DMS53 treated with DMSO at 0.1 percent for 48 hours (cell line): ENCODE data around the gene RSAD2.
A peak's percentile ranks its signal among the peaks of the same experiment; 100 is the strongest.
"Not testable (repeated sequence)": the region's sequence is repeated elsewhere in the genome, so short reads cannot be mapped to it uniquely, and the experiment has no call there.

Experiments used
- DNase-seq: peaks from one replicate; lab custom pipeline; 2025; ENCODE audit not compliant: unreplicated experiment; lab: John Stamatoyannopoulos, UW

Gene RSAD2

DNA sequence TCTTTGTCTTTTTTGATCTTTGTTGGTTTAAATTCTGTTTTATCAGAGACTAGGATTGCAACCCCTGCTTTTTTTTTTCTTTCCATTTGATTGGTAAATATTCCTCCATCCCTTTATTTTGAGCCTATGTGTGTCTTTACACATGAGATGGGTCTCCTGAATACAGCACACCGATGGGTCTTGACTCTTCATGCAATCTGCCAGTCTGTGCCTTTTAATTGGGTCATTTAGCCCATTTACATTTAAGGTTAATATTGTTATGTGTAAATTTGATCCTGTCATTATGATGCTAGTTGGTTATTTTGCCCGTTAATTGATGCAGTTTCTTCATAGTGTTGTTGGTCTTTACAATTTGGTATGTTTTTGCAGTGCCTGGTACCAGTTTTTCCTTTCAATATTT is 25.0 kb downstream of the RSAD2 start:
- not testable (repeated sequence) for DNase-seq

DNA sequence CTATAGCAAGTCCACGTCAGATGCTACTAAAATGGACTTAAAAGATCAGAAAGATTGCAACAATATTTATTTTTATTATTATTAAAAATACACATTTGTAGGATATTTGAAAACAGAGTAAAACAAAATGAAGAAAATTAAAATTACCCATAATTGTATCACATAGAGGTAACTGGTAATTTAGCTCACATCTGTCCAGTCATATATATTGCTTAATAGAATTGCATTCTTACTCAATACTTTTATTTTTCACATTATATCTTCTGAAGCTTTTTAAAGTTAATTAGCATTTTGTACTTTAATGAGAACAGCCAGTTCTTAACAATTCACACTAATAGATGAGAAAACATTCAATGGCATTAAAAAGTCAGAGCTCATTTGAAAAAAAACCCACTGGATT is 28.1 kb downstream of the RSAD2 start:
- DNase-seq, result no peak

- DNase-seq, result no peak
Observed at GRCh38 chr2:6906165-6906741, 28.7 kb downstream of the RSAD2 start.

GRCh38 chr2:6908291-6908690 is 30.7 kb downstream of the RSAD2 start:
- DNase-seq, result no peak

DNA sequence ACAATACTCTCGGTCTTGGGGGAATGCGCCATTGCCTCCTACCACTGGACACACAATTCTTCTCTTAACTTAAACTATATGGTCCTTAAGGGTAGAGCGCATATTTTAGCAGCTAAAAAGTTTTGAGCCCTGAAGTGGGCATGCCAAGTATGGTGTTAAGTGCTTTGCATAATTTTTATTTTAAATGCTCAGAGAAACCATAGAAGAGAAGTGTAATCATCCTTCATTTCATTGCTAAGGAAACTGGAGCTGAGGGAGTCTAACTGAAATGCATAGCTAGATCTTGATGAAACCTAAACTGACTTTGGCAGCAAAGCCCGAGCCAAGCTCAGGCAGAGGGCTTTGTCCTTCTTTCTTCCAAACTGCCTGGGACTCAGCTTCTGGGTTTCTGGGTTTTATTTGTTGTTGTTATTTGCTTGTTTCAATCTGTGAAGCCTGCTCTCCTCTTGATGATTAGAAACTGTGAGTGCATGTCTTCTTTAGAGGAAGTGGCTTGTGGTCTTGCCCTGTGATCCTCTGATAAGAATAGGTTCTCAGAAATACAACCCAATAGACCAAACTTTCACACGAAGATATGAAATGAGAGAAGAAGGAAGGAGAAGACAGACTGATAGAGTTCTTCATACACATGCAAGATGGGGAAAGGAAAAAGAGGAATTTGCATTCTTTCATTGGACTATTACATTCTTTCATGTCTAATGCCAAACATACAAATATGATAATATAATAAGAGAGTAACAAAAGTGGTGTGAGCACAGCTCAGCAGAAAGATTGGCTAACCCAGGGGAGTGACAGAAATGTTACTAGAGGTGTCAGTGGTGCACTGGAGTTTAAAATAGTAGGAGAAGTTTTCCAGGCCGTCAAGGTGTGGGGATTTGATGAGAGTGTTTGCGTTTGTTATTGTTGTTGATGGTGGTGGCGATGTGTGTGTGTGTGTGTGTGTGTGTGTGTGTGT is 32.1 kb downstream of the RSAD2 start:
- no peak for DNase-seq

DNA sequence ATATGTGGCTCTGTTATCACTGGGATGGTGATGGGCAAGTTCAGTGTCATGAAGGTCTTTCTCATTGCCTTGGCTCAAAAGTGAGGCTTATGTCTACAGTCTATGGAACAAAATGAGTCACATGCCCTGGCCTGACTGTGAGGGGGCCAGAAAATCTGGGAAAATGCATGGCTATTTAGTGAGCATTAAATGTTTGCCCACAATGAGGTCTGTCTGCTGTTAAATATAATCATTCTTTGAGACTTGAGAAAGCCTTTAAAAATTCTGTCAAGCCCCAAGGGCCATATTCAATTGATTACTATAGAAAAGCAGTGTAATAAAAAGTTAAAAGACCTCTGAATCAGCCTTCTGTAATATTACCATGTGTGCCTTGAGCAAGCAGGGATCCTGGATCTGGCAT is 34.1 kb downstream of the RSAD2 start:
- no peak for DNase-seq

DNA sequence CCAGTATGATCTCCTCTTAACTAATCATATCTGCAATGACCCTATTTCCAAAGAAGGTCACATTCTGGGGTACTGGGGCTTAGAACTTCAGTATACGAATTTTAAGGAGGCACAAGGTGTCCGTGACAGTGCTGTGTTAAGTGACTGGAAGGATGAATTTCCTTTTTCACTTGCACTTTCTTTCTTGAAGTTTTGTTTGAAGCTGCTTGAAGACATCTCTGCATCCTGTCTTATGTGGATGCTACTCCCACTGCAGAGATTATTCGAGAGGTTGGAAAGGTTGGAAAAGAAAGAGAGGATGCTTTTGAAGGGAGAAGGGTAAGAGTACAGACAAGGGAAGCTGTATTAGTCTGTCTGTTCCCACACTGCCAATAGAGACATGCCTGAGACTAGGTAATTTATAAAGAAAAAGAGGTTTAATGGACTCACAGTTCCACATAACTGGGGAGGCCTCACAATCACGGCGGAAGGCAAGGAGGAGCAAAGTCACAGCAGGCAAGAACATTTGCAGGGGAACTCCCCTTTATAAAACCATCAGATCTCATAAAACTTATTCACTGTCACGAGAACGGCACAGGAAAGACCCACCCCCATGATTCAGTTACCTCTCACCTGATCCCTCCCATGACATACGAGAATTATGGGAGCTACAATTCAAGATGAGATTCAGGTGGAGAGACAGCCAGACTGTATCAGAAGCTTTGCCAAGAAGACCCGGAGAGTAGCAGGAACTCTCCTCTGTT is 36.0 kb downstream of the RSAD2 start:
- DNase-seq, result no peak

- peak; percentile 16 for DNase-seq
Observed at GRCh38 chr2:6914828-6915227, 37.3 kb downstream of the RSAD2 start.

- no peak for DNase-seq
Observed at GRCh38 chr2:6915399-6915798, 37.8 kb downstream of the RSAD2 start.

DNA sequence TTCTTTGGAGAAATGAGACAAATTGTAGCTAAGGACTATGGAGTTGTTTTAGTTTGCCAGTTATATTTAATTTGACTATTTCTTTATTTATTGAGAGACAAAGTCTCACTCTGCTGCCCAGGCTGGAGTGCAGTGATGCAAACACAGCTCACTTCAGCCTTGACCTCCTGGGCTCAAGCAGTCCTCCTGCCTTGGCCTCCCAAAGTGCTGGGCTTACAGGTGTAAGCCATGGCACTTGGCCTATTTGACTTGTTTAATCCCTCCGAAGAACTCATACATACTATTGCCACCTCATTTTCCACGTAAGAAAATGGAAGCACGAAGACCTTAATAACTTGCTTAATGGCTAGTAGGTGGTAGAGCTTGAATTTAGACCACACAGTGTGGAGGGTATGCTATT is 38.6 kb downstream of the RSAD2 start:
- no peak for DNase-seq

DNA sequence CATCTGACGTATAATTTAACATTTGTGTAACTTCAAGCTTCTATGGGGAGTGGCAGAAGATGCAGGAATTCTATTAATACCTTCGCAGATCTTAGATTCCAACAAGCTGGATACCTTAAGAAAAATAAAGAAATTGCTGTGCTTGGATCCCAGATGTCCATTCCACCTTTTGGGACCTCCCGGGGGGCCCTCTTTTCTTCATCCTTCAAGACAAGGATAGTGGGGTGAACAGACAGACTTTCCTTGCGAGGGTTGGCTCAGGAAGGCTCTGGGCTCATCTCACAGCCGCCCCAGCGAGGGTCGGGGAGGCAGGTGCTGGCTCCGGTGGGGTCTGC is 39.1 kb downstream of the RSAD2 start:
- no peak for DNase-seq

GRCh38 chr2:6917071-6917760 is 39.6 kb downstream of the RSAD2 start, which contains the start of gene RNF144A:
Gene RNF144A, plus strand, starts transcription at chr2:6917412. Its CDS starts 79,515 bp downstream, at chr2:6996927.
- DNase-seq, result peak; percentile 37

GRCh38 chr2:6917761-6918421 is 40.3 kb downstream of the RSAD2 start:
- DNase-seq, result peak; percentile 37

DNA sequence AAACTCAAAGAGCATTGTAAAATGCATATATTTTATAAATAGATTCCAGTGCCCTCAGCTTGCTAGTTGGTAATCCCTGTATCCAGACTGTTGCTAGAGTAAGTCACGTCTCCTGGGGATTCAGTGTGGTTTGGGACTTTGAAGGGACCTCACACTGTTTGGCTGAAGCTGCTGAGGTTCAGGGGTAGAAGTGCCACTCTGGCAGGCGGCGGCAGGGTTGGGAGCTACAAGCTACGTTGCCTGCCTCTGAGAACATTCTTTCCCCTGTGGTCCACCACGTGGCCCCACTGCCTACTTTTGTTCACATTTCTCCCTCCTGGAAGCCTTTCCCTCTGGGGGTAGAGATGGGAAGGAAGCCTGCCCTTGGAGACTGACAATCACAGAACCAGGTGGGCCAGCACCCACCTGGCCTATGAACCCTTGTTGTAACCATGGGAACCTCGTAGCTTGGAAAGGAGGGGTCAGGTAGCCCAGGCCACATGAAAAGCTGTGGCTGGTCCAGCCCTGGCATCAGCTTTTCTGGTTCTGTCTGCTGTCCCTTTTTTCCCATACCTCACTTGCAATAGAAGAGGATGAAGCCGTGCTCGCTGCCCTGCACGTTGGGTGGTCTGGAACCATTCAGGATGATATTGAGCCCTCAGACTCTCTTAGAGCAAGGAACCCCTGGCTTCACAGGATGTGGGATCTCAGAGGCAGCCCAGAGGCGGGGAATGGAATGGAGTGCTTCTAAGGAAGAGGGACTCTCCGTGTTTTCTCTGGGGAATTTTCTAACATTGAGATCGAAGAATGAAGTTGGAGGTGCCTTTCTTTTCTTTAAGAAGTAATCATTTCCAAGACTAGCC is 42.5 kb downstream of the RSAD2 start:
- DNase-seq, result no peak

- DNase-seq, result no peak
Observed at GRCh38 chr2:6920743-6921064, 43.1 kb downstream of the RSAD2 start.

- no peak for DNase-seq
Observed at GRCh38 chr2:6921321-6921922, 43.8 kb downstream of the RSAD2 start.

DNA sequence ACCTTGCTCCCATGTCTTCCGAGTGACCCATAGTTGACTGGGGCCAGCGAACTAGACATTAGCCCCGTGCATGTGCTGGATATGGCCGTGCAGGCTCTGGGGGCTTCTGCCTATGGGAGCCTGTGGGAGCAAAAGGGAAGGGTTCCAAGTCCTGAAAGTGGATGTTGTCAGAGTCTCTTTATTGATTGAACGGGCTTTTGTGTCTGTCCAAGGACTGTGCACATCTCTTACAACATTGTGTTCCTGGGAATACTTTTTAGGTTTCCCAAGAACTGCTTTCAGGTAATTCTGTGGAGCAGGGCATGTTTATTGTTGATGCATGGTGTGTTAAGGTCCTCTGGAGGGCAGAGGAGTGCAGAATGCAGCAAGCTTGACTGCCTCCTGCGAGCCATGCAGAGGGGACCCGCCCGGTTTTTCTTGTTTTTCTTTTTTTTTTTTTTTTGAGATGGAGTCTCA is 44.7 kb downstream of the RSAD2 start:
- DNase-seq, result no peak

DNA sequence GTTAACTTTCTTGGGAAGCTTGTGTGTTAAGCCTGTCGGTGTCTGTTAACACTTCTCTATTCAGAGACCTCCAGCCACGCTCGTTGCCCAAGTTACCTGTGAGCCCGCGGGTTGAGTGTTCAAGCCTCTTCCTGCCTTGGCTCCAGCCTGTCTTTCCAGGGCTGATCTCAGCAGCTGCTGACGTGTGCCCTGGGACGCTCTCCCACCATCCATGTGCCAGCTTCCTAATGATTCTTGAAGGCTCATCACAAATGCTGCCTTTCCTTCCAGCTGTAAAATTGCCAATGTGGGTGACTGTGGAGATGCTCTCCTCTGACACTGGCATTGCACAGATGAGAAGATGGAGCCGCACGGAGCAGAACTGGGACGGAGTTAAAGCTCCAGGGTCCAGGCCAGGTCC is 45.7 kb downstream of the RSAD2 start:
- no peak for DNase-seq

DNA sequence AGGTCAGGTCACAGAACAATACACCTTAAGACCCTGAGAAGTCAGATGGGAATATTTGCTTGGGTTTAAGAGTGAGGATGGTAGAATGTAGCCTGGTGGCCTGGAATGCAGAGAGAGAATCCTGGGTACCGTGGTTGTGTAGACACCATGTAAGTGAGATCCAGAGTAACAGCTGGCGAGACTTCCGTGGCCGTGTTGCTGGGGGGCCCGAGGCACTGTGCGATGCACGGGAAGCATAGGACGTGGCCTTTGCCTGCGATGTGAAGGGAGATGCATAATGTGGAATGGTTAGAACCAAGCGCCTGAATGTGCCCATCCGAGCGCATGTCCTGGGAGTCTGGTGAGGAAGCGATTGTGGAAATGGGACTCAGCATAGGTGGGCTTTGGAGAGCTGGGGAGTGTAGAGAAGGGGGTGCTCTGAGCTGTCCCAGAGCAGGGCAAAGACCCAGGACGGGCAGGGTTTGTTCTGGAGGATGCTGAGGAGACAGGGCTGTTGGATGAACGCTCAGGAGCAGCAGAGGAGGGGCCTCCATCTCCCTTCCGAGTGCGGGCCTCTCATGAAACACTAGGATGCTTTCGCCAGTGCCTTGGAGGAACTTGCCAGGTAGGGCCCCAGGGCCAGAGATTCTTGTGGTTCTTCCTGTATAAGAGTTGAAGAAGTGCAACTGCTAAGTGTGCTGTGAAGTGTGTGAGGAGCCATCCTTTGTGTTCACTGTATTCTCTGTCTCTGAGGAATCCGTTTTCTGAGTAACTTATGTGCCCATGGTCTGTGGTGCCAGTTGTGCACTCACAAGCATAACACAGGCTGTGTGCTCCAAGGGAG is 46.7 kb downstream of the RSAD2 start:
- DNase-seq, result no peak
